ENCODE measurements around the gene MEX3D. TPM values are rescaled to one million over a fixed set of nuclear protein-coding genes. Genes with fewer than 3 reads are reported as not detected.

Gene MEX3D
- total RNA-seq, 2 experiments from 2014 or later = 5.0 to 5.5 TPM

- Mint-ChIP-seq H3K4me1 (ENCODE audit: low read depth) (no peaks in the 10 kb centered on the region), H3K9me3 (no peaks in the 10 kb centered on the region), H3K27ac (no peak overlapping the region), H3K4me3 (no peak overlapping the region), H3K27me3 (no peaks in the 10 kb centered on the region), H3K36me3 (ENCODE audit: low read depth) (peaks cover 7% of the 10 kb centered on the region)
- DNase-seq = no peak
- no peak for ATAC-seq
- no peak for TF ChIP-seq CTCF (IDR thresholded peaks at IDR 0.05)
- CTCF ChIA-PET = interaction anchor here (1.3 kb wide), 1 partner anchor 251 kb away, joined by 5 read pairs; no protein-coding TSS in a partner anchor
- POLR2A ChIA-PET = interaction anchor here (4.6 kb wide), 1 partner anchor 14 kb away, joined by 26 read pairs; no protein-coding TSS in a partner anchor
- intact Hi-C loops (cut with micrococcal nuclease) = no loop called here
Observed at GRCh38 chr19:1575323-1576241, 7.5 kb upstream of the MEX3D start.

DNA sequence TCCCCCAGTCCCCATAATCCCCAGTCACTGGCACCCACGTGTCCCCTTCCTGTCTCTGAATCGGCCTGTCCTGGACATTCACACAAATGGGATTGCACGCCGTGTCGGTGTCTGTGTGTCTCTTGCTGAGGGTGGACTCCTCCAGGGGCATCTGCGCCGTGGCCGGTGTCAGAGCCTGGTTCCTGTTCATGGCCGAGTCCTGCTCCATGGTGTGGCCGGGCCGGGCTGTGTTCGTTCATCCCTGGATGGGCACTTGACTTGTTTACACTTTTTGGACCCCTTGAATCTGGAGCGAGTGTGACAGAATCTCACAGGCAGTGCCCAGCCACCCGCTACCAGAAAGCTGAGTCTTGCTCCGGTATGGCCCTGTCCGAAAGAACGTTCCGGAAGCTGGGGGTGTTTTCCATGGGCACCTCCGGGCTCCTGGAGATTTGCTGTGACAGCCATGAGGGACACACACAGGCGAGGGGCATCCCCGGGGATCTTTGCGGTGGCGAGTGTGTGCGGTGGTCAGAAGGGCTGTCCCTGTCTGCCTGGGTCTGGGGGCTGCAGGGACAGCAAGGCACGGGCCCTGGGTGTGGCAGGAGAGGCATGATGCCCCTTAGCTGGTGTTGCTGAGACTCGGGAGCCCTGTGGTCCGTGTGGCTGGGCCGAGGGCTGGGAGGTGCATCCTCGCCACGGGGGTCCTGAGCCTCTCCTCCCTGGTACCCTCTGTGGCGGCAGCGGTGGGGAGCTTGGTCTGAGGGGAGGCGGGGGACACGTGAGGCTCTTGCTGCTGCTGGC, 6.4 kb upstream of the MEX3D start:
- peaks cover 3% of the 10 kb centered on the region for H3K27me3 Mint-ChIP-seq
- CTCF ChIA-PET = no interaction called here
- H3K4me3 Mint-ChIP-seq = no peak overlapping the region

GRCh38 chr19:1572795-1573194, 4.7 kb upstream of the MEX3D start:
- no peak overlapping the region for H3K27ac Mint-ChIP-seq
- POLR2A ChIA-PET = interaction anchor here (1.4 to 2.5 kb wide), 2 partner anchors 14 to 18 kb away, joined by 4 to 6 read pairs; no protein-coding TSS in a partner anchor
- intact Hi-C loops (cut with micrococcal nuclease) = no loop called here
- peaks cover 5% of the 10 kb centered on the region for H3K4me1 Mint-ChIP-seq (ENCODE audit: low read depth)
- TF ChIP-seq CTCF (IDR thresholded peaks at IDR 0.05) = no peak
- DNase-seq (no peak), ATAC-seq (no peak)
- H3K4me3 Mint-ChIP-seq = no peak overlapping the region
- CTCF ChIA-PET = no interaction called here
- H3K9me3 Mint-ChIP-seq = no peaks in the 10 kb centered on the region
- H3K36me3 Mint-ChIP-seq (ENCODE audit: low read depth) = no peaks in the 10 kb centered on the region
- H3K27me3 Mint-ChIP-seq = peaks cover 3% of the 10 kb centered on the region

More for the DNA sequence above, 6.4 kb upstream of the MEX3D start:
- intact Hi-C loops (cut with micrococcal nuclease) = no loop called here
- no peak for ATAC-seq
- peaks cover 2% of the 10 kb centered on the region for H3K36me3 Mint-ChIP-seq (ENCODE audit: low read depth)
- POLR2A ChIA-PET = interaction anchor here (4.6 kb wide), 1 partner anchor 15 kb away, joined by 26 read pairs; no protein-coding TSS in a partner anchor
- no peak for TF ChIP-seq CTCF (IDR thresholded peaks at IDR 0.05)
- H3K9me3 Mint-ChIP-seq = no peaks in the 10 kb centered on the region
- no peak overlapping the region for H3K27ac Mint-ChIP-seq
- DNase-seq = no peak
- H3K4me1 Mint-ChIP-seq (ENCODE audit: low read depth) = peaks cover 5% of the 10 kb centered on the region

GRCh38 chr19:1571358-1571757, 3.2 kb upstream of the MEX3D start:
- no peak for ATAC-seq
- no peaks in the 10 kb centered on the region for H3K36me3 Mint-ChIP-seq (ENCODE audit: low read depth)

More at GRCh38 chr19:1571358-1571757, 3.2 kb upstream of the MEX3D start:
- CTCF ChIA-PET = no interaction called here
- no peaks in the 10 kb centered on the region for H3K9me3 Mint-ChIP-seq
- DNase-seq = no peak
- POLR2A ChIA-PET = interaction anchor here (1.4 to 2.5 kb wide), 2 partner anchors 15 to 20 kb away, joined by 4 to 6 read pairs; no protein-coding TSS in a partner anchor
- TF ChIP-seq CTCF (IDR thresholded peaks at IDR 0.05) = no peak
- intact Hi-C loops (cut with micrococcal nuclease) = no loop called here
- peaks cover 3% of the 10 kb centered on the region for H3K27me3 Mint-ChIP-seq
- peaks cover 5% of the 10 kb centered on the region for H3K4me1 Mint-ChIP-seq (ENCODE audit: low read depth)
- H3K4me3 Mint-ChIP-seq = no peak overlapping the region
- H3K27ac Mint-ChIP-seq = no peak overlapping the region
